GOT3 (cell line): ENCODE data around the gene ZNF135.

ENCODE experiments used
- DNase-seq: peaks from one replicate; lab custom pipeline; 2025; ENCODE audit warnings: mixed read lengths; lab: John Stamatoyannopoulos, UW

Gene ZNF135

DNA sequence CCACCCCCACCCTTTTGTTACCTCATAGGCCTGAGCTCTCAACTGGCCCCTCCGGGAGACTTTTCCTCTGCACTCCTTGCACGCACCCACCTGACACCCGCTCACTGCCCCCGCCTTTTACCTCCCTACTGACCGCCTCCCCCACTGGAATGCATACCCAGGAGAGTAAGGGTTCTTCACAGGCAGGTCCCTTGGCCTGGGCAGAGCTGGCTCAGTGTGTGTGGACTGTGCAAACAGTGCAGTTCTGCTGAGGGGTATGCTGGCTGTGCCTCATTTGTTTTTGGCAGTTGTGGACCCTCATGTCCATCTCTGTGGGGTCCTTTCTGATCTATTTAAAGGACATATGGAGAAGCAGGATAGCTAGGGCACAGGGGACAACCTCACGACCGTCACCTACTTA is 34.0 kb downstream of the ZNF135 start:
- no peak for DNase-seq

DNA sequence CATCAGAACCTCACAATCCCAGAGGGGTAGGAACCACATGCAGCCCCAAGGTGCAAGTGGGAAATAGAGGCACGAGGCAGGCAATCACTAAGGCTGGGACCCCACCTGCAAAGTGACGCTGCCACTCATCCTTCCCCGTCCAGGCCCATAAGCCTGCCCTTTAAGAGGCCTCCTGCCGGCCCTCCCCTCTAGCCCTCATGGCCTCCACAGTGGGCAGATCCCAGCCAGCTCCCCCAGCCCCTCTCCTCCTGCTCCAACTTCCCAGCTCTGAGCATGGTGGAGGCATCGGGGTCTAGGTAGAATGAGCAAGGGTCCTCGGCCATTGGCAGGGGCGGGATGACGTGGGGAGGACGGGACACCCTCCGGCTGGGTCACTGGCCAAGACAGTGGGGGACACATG is 36.2 kb downstream of the ZNF135 start:
- DNase-seq: no peak

DNA sequence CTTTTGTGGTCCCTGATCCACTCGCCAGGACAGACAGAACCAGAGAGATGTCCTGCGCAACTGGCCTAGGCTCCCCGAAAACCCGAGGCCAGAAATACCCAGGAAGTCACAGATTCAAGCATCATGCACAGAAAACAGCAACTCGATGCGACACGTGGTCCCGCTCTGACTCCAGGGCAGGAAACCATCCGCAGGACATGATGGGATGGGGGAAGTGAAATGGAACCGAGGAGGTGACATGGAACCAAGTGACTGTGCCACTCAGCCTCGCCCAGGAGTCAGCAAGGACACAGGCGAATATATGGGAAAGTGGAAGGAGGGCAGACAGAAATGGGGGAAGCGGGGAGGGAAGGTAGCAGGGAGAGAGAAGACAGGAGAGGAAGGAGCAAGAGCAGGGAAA is 37.8 kb downstream of the ZNF135 start:
- DNase-seq: no peak

DNA sequence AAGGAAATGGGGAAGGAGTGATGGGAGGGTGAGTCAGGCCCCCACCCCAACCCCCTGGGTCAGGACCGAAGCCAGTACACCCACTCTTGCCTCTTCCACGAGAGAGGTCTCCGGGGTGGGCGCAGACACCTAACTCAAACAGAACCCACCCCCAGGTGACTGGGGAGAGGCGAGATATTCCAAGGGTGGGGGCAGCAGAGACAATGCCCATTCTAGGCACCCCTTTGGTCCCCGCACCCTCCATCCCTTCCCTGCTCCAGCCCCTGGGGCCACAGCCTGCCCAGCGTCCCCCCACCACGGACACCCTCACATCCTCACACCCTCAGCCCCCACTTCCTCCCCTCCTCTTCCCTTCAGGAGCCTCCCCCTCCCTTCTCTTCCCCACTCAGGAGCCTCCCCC is 38.3 kb downstream of the ZNF135 start:
- no peak for DNase-seq

DNA sequence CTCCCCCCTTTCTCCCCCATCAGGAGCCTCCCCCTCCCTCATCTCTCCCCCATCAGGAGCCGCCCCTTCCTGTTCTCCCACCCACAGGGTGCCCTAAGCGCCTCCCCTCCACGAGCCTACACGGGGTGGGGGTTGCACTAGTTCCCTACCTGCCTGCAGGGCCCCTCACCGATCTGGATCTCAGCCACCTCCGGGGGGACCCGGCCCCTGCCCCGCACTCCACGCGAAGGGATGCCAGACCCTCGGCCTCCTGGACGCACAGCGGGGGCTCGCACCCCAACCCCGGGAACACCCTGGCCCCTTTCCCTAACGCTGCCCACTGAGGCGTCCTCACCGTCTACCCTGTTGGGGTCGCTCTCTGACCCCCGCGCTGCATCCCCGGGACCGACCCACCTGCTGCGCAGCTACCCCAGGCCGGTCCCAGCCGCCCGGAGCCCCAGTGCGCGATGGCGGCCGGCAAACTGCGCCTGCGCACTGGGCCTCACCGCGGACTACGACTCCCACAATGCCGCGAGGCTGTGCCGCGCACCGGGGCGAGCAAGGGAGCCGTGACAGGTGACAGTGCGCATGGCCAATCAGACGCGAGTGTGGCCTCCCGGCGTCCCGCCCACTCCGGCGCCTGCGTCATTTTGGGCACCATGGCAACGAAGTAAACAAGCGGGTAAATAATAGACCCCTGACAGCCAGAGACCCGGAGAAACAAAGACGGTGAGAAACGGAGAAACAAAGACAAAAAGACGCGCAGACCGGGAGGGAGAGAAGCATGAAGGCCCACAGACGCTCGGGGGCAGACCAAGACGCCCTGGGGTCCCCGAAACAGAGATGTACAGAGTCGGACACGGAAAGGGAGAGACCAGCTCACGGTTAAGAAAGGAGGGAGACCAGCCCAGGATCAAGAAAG is 38.9 kb downstream of the ZNF135 start, which contains the start of gene ZSCAN18:
ZSCAN18 (minus strand) TSS at position 451 of the 901 bp plus-strand sequence. CDS start 7,964 bp downstream, outside the sequence.
- peak; percentile 52 for DNase-seq

DNA sequence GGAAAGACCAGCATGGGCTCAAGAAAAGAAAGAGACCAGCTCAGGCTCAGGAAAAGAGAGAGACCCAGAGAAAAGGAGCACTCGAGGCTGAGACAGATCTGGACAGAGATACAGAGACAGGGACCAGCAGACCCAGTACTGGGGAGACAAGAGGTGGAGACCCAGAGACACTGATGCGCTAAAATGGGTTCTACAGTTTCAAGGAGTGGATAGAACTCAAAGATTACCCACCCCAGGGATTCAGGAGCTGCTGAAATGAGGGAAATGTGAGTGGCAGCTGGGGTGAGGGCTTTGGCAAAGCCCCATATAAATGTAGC is 39.6 kb downstream of the ZNF135 start:
- DNase-seq: no peak

DNA sequence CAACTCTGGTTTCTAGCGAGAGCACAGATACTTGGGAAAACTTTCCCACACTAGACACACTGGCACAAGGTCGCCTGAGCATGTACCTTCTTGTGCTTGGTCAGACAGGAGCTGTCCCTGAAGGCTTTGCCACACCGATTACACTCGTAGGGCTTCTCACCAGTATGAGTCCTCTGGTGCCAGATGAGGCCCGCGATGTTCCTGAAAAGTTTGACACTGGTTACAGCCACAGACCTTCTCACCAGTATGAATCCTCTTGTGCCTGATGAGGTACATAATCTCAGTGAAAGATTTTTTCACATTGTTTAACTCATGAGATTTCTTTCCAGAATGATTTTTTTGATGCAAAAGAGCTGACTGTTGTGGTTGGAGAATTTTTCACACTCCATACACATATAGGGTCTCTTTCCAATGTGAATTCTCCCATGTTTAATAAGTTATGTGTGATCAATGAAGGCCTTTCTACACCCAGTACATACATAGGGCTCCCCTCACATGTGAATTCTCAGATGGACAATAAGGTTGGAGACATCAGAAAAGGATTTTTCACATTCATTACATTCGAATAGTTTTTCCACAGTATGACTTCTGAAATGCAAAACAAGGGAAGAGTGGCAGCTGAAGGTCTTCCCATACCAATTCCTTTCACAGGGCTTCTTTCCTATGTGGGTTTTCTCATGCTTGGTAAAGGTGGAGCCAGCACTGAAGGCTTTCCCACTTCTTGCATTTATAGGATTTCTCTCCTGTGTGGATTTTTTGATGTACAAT is 48.9 kb downstream of the ZNF135 start:
- DNase-seq: no peak

DNA sequence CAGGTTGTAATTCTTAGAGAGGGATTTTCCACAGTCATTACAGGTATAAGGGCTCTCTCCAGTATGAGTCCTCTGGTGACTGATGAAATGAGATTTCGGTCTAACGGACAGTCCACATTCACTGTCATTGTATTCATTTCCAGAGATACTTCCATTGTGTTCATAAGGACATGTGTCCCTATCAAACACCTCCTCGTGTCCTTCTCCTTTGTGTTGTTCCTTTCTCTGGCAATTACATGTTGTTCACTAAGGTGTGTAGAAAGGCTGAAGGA is 49.4 kb downstream of the ZNF135 start:
- no peak for DNase-seq

DNA sequence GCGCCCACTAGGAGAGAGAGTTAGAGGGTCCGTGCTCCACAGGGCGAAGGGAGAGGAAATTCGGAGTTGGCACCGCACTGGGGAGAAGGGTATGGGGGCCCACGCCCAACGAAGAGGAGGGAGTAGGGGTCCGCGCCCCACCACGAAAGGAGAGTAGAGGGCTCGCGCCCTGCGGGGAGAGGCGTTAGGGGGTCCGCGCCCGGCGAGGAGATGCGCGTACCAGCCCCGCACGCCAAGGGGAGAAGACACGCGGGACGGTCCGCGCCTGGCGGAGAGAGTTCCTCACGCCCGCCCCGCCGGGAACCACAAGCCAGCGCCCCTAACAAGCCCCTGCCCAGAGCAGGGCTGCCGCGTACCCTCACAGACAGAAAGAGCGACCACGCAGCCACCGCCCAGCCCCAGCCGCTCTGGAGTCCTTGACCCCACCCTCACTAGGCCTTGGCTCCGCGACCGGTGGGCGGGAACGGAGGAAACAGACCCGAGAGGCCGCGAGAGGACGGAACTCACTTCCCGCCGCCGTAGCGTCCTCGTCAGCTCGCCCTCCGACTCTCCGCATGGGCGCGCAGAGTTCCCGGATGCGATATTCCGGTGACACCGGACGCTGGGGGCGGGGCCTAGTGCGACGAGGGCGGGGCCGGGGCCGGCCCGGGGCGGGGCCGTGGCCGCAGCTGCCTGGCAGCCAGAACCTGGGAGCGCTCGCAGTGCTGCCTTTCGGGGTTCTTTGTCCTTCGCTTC is 58.9 kb downstream of the ZNF135 start:
- no peak for DNase-seq

DNA sequence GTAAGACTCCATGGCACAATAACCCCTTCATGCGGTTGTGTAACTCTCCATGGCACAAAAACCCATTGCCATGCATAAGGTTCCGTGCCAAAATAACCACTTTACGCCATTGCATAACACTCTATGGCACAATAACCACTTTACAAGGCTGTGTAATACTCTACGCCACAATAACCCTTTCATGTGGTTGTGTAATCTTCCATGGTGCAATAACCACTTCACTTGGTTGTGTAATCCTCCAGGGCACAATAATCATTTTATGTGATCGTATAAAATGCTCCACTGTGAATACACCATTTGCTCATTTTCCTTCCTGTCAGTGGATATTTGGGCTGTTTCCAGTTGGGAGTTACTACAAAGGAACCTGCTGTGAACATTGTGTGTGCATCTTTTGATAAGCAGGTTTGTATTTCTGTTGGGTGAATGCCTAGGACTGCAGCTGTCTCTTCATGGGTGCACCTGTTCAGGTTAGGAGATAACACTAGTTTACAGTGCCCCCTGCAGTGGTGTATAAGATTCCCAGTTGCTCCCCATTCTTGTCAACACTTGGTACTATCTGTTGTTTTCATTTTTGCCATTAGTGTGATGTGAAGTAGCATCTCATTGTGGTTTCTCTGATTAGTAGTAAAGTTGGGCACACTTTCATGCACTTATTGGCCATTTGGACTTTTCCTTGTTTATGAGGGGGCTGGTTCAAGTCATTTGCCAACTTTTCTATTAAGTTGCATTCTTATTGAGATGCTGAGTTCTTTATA is 60.1 kb downstream of the ZNF135 start:
- DNase-seq: no peak
